K562 (cell line): Measurements from ENCODE around the gene SCN1B.
"Not testable (repeated sequence)": the region's sequence is repeated elsewhere in the genome, so short reads cannot be mapped to it uniquely, and the experiment has no call there.

Source experiments
- CTCF ChIP-seq, 3 experiments: IDR thresholded peaks in 2 of 3; conservative IDR thresholded peaks in 1 of 3; 2 replicates each; pipeline ENCODE4 v1.5.1; 2011 to 2012; ENCODE audit warnings: low read length in 3 of 3, mild to moderate bottlenecking in 3 of 3, control low read depth in 2 of 3, improper control_type of control experiment in 1 of 3, inconsistent platforms in 1 of 3, low read depth in 1 of 3, mixed read lengths in 1 of 3, moderate library complexity in 1 of 3; ENCODE audit not compliant: insufficient read depth in 2 of 3
- POLR2A ChIP-seq: fragments of 450-650 bp; conservative IDR thresholded peaks from 2 replicates; pipeline ENCODE4 v1.6.1; 2016
- RFX5 ChIP-seq: IDR thresholded peaks from 2 replicates; pipeline ENCODE4 v1.6.1; 2011; ENCODE audit warnings: low read depth, mild to moderate bottlenecking, improper control_type of control experiment, low read length
- ZBTB33 ChIP-seq: sonication (generic); formaldehyde crosslinking; IDR thresholded peaks from 2 replicates; pipeline ENCODE4 v1.8.1; 2023; ENCODE audit warnings: mild to moderate bottlenecking, missing genetic modification reagents

- TF ChIP-seq POLR2A; CTCF (IDR thresholded peaks at IDR 0.05 in 2 of 3, conservative IDR thresholded peaks at IDR 0.05 in 1 of 3; ENCODE audit: insufficient read depth in 2 of 3, low read depth in 1 of 3, low read length in 3 of 3); RFX5; ZBTB33: not testable (repeated sequence)
These were observed 964 bp upstream of the SCN1B start for GRCh38 chr19:35029275-35029736.
